WERI-Rb-1 (cell line): ENCODE results near the gene ZFP1.
A peak's percentile ranks its signal among the peaks of the same experiment; 100 is the strongest.

Source experiments
- DNase-seq: peaks from one replicate; pipeline ENCODE4 v3.0.0-alpha.2; 2020
- H3K27ac ChIP-seq: fragments of 250-450 bp; sonication (Bioruptor Pico); 2 replicates; pipeline ENCODE4 v1.5.1; 2020; ENCODE audit warnings: mild to moderate bottlenecking, moderate library complexity
- H3K27me3 ChIP-seq: fragments of 250-450 bp; sonication (Bioruptor Pico); 2 replicates; pipeline ENCODE4 v1.5.1; 2021; ENCODE audit warnings: mild to moderate bottlenecking, low read depth, moderate library complexity; ENCODE audit not compliant: insufficient read depth, severe bottlenecking
- H3K36me3 ChIP-seq: fragments of 250-450 bp; sonication (Bioruptor Pico); 2 replicates; pipeline ENCODE4 v1.5.1; 2020; ENCODE audit warnings: mild to moderate bottlenecking, moderate library complexity
- H3K4me3 ChIP-seq: 2 replicates; pipeline ENCODE4 v1.5.1; 2011; ENCODE audit warnings: low read depth, mild to moderate bottlenecking, control low read depth, low read length
- H3K9me3 ChIP-seq: fragments of 250-450 bp; sonication (Bioruptor Pico); 2 replicates; pipeline ENCODE4 v1.5.1; 2021; ENCODE audit warnings: mild to moderate bottlenecking, moderate library complexity; ENCODE audit not compliant: severe bottlenecking
- TF ChIP-seq, protein P1 (sequence below): IDR thresholded peaks from 2 replicates; pipeline ENCODE4 v1.5.1; 2011; ENCODE audit warnings: low read depth, mild to moderate bottlenecking, control low read depth, inconsistent platforms, low read length

The ZFP1 gene

DNA sequence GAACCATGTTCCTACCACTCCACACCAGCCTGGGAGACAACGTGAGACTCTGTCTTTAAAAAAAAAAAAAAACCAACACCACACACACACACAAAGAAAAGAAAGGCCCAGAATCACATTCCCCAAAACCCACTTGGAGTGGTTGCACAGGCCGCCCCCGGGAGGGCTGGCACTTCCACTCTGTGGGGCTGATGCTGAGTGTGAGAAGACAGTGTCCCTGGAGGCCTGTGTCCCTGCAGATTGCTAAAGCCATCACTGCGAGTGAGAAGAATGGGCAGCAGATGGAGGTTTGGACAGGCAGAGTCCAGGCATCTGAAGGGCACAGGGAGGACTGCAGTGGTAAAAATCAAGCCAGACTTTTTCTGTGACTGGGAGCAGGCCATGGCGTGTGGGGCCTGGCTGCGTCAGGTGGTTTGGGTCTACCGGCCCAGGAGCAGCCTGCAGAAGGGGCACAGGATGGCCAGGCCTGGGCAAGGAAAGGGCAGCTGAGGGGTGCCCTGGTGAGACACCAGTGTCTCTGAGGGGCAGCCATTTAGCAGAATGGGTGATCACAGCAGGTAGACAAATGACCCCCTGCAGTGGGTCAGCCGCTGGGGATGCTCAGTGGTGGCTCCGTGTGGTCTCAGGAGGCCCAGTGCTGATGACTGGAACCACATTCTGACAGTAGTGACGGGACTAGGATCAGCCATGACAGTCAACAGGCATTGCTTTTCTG is 45.6 kb downstream of the ZFP1 start:
- H3K36me3 ChIP-seq = no peaks in the 10 kb centered on the region
- no peak overlapping the region for H3K27ac ChIP-seq
- H3K9me3 ChIP-seq = no peaks in the 10 kb centered on the region
- no peaks in the 10 kb centered on the region for H3K27me3 ChIP-seq
- DNase-seq = peak; percentile 4
- H3K4me3 ChIP-seq = no peak overlapping the region
- TF ChIP-seq, protein P1, sequence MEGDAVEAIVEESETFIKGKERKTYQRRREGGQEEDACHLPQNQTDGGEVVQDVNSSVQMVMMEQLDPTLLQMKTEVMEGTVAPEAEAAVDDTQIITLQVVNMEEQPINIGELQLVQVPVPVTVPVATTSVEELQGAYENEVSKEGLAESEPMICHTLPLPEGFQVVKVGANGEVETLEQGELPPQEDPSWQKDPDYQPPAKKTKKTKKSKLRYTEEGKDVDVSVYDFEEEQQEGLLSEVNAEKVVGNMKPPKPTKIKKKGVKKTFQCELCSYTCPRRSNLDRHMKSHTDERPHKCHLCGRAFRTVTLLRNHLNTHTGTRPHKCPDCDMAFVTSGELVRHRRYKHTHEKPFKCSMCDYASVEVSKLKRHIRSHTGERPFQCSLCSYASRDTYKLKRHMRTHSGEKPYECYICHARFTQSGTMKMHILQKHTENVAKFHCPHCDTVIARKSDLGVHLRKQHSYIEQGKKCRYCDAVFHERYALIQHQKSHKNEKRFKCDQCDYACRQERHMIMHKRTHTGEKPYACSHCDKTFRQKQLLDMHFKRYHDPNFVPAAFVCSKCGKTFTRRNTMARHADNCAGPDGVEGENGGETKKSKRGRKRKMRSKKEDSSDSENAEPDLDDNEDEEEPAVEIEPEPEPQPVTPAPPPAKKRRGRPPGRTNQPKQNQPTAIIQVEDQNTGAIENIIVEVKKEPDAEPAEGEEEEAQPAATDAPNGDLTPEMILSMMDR = no peak

DNA sequence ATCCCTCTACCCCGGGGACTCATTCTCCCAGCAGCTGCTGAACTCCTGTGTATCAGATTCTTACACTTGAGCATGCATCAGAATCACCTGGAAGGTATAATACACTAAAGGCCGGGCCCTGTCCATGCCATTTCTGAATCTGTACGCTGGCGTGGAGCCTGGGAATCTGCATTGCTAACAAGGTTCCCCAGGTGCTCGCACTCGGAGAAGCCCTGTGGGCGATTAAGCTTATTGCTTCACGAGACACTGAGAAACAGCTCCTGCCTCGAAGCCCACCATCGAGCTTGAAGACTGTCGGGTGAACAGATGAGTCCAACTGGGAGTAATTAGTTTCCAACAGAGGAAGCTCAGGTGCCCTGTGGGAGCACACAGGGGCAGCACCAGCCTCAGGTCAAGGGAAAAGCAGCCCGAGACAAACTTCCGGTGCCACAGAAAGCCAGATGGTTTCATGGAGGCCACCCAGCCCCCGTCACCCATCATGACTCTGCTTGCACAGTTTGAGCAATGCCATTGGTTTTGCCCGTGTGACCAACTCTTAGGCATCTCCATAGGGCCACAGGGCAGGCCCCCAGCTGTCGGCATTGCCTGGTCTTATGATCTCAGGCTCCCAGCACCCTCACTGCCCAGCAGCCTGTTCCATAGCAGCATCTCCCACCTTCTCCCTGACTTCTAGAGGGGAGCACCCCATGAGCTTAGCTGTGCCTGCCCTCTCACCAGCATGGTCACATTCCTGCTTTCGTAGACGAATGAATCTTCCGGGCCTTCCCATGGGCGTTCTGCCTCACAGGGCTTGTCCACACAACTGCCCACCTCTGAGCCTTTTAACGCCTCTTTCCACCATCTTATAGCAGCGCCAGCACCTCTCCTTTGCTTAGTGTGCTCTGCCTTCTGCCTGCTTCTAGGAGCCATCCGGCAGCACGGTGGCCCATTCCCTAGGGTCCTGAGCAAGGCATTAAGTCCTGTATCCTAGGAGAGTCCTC is 47.8 kb downstream of the ZFP1 start:
- peak; percentile 9 for DNase-seq
- Histone ChIP-seq H3K4me3 (no peak overlapping the region), H3K9me3 (no peaks in the 10 kb centered on the region), H3K27me3 (no peaks in the 10 kb centered on the region), H3K36me3 (no peaks in the 10 kb centered on the region), H3K27ac (no peak overlapping the region)
- TF ChIP-seq, protein P1 = no peak

DNA sequence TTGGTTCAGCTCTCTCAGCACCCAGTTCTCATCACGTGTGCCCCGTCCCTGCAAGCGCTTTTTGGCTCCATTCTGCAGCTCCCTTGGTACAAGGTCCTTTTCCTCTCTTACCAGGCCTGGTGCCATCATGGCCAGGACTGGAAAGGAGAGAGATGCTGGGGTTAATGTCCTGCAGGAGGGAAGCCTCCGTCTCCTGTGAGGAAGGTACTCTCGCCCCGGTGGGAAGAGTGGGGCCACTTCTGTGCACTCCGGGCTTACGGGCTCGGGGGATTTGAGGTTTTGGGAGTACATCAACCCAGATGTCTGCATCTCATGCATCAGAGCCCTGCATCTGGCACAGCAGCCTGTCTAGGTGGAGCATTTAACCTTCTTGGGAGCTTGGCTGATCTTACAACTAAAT is 48.5 kb downstream of the ZFP1 start:
- Histone ChIP-seq H3K9me3 (no peaks in the 10 kb centered on the region), H3K4me3 (no peak overlapping the region), H3K27ac (no peak overlapping the region), H3K27me3 (no peaks in the 10 kb centered on the region), H3K36me3 (no peaks in the 10 kb centered on the region)
- DNase-seq = no peak
- TF ChIP-seq, protein P1 = no peak

DNA sequence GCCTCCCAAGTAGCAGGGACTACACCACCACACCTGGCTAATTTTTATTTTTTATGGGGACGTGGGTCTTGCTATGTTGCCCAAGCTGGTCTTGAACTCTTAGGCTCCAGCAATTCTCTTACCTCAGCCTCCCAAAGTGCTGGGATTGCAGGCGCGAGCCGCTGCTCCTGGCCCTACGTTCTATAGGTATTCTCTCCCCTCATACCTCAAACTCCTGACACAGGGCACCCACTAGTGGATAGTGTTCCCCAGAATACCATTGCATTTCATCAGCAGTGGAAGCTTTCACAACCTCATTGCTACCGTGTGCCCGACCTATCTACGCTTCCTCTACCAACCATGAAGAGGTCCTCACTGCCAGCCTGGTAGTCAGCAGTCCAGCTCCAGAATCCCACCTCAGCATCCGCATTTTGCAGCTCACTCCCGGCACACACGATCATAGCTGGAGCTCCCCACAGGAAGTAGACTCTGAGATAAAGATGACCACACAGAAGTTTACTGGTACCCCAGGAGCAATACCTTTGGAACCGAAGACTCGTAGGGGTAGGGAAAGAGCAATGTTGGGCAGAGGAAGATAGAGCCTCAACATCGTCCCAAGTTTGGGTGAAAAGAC is 49.3 kb downstream of the ZFP1 start:
- no peak overlapping the region for H3K27ac ChIP-seq
- no peaks in the 10 kb centered on the region for H3K36me3 ChIP-seq
- no peaks in the 10 kb centered on the region for H3K9me3 ChIP-seq
- no peaks in the 10 kb centered on the region for H3K27me3 ChIP-seq
- TF ChIP-seq, protein P1 = no peak
- DNase-seq = no peak
- no peak overlapping the region for H3K4me3 ChIP-seq

DNA sequence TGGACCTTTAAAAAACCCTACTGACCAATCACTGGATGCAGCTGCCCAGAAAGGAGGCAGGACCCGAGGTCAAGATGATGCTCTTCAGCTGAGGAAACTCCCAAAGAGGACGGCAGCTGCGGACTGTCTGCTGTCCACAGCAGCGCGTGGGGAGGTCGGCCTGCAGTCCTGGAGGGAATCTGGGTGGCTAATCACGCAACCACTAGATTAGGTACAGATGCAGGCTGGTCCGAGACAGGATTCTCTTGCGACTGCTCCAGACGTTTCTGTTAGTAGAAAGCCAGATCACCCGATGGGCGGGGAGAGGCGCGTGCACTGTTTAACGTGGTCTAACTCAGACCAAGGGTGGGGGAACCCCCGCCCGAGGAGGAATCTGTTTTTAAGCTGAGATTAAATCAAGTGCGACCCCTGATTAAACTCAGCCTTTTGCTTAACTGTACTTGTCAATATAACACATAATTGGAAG is 49.8 kb downstream of the ZFP1 start:
- no peak for DNase-seq
- H3K36me3 ChIP-seq = no peaks in the 10 kb centered on the region
- H3K27me3 ChIP-seq = no peaks in the 10 kb centered on the region
- no peak overlapping the region for H3K27ac ChIP-seq
- no peaks in the 10 kb centered on the region for H3K9me3 ChIP-seq
- TF ChIP-seq, protein P1 = no peak
- H3K4me3 ChIP-seq = no peak overlapping the region; the same call in 1 of the 2 replicates
